Ovary (tissue), 9 donors: Measurements from ENCODE around the gene GLE1. TPM values are rescaled to one million over a fixed set of nuclear protein-coding genes. Genes with fewer than 3 reads are reported as not detected.

ENCODE experiments used
- DNase-seq, 5 donors: peaks; one replicate each; pipeline ENCODE4 v3.0.0-alpha.2; 2019 to 2020
- H3K27ac ChIP-seq, 2 donors: fragments of 200-600 bp; one replicate each; pipeline versions ENCODE4 v1.5.1 to v1.8.0; 2019 to 2022
- H3K27me3 ChIP-seq: fragments of 200-600 bp; one replicate; pipeline ENCODE4 v1.8.0; 2022
- H3K36me3 ChIP-seq: fragments of 200-600 bp; sonication (generic); one replicate; pipeline ENCODE4 v1.5.1; 2019
- H3K4me1 ChIP-seq: one replicate; pipeline ENCODE4 v1.8.1; 2013; ENCODE audit warnings: mild to moderate bottlenecking, moderate library complexity; ENCODE audit not compliant: insufficient read depth
- H3K4me3 ChIP-seq: fragments of 200-600 bp; sonication (generic); one replicate; pipeline ENCODE4 v1.5.1; 2017
- H3K9me3 ChIP-seq, 2 donors: fragments of 200-600 bp in 1 of 2; sonication (generic) in 1 of 2; one replicate each; pipeline versions ENCODE4 v1.5.1 to v1.8.1; 2013 to 2019; ENCODE audit warnings: mild to moderate bottlenecking in 1 of 2, moderate library complexity in 1 of 2
- CTCF ChIP-seq, 3 donors: fragments of 450-650 bp in 2 of 3; fragments of 200-600 bp in 1 of 3; IDR thresholded peaks; one replicate each; pipeline versions ENCODE4 v1.5.1 to v1.8.0; 2016 to 2022; ENCODE audit warnings: antibody characterized with exemption in 3 of 3, mild to moderate bottlenecking in 1 of 3
- EP300 ChIP-seq: sonication (generic); formaldehyde crosslinking; IDR thresholded peaks from one replicate; pipeline ENCODE4 v1.6.1; 2017; ENCODE audit warnings: antibody characterized with exemption
- POLR2A ChIP-seq: fragments of 450-650 bp; IDR thresholded peaks from one replicate; pipeline ENCODE4 v1.6.1; 2017; ENCODE audit warnings: antibody characterized with exemption, mild to moderate bottlenecking, moderate library complexity
- WGBS, 3 donors: extraction: QIAGEN DNeasy Blood & Tissue Kit in 1 of 3; methylation state at CpG; one replicate each; pipeline versions ENCODE4 v1.1.5 to v1.1.7; 2013 to 2017; 5-methylcytosine and 5-hydroxymethylcytosine counted together
- intact Hi-C, 4 donors: fragments of 100-400 bp; cut with DNase I; formaldehyde crosslinking; loops; one replicate each; pipeline versions ENCODE4 v1.11.0 to v1.15.1; 2022 to 2023
- polyA plus RNA-seq, 2 donors: library from polyadenylated mRNA; stranded (reverse); fragments of 200-250 nt in 1 of 2; fragments of 350-450 nt in 1 of 2; fragmentation: Illumina TruSeq in 1 of 2; extraction: RNeasy Lipid Tissue Mini Kit (QIAGEN cat#74804) in 1 of 2; gene quantifications; one replicate each; pipeline ENCODE4 v1.2.3, GENCODE V29; 2013 to 2014
- total RNA-seq, 7 donors: library from RNA; depleted of rRNA in 2 of 7; stranded (reverse); fragments of >200 nt in 2 of 7; fragmentation: NEBNext Ultra II Directional in 3 of 7; extraction: Animal tissue kit (Norgen Biotek cat#: 25700) in 3 of 7; gene quantifications; one replicate each; pipeline versions ENCODE4 v1.1.0 to v1.2.4, GENCODE V29; 2016 to 2023
- donor health status: DM: no; HTN: no; CAD: no; lungs with moderate emphysema.
- donor health status: DM: no; HTN: no; CAD: no.
- donor health status: Bipolar disorder and iron deficiency.
- donor health status: DM: yes; HTN: yes; CAD: no.
- donor health status: DM: no; HTN: no; CAD: no.
- donor health status: DM: yes; HTN: yes; CAD: no.

Gene GLE1
- total and polyA plus RNA-seq, 9 donors: 12.4 to 28.2 (median 19.0) TPM

GRCh38 chr9:128558431-128559310 is 54.2 kb downstream of the GLE1 start:
- no peak overlapping the region for H3K4me3 ChIP-seq
- no peaks in the 10 kb centered on the region for H3K36me3 ChIP-seq
- peak; percentile 73 to 83 (median 79) for DNase-seq
- H3K9me3 ChIP-seq: no peaks in the 10 kb centered on the region
- peaks cover 10% of the 10 kb centered on the region for H3K4me1 ChIP-seq
- TF ChIP-seq EP300: no peak
- 0 to 3% (median 1%) methylated on average over 12 of the region's 12 CpGs for WGBS, 3 donors
- intact Hi-C loops: no loop called here
- H3K27me3 ChIP-seq: no peaks in the 10 kb centered on the region
- H3K27ac ChIP-seq: peak overlapping the region in 1 of 2 donors; percentile 29

- no peaks in the 10 kb centered on the region for H3K27me3 ChIP-seq
- H3K4me1 ChIP-seq: peaks cover 4% of the 10 kb centered on the region
- H3K27ac ChIP-seq: no peak overlapping the region
- 67 to 84% (median 68%) methylated on average over 4 of the region's 4 CpGs for WGBS, 3 donors
- no peak for DNase-seq
- TF ChIP-seq CTCF (IDR thresholded peaks at IDR 0.05): no peak
- TF ChIP-seq POLR2A: no peak
- intact Hi-C loops: no loop called here
- H3K9me3 ChIP-seq: no peaks in the 10 kb centered on the region
- no peak overlapping the region for H3K4me3 ChIP-seq
- no peaks in the 10 kb centered on the region for H3K36me3 ChIP-seq
These were observed 61.1 kb downstream of the GLE1 start for GRCh38 chr9:128565578-128565977.

GRCh38 chr9:128568470-128569078 is 64.1 kb downstream of the GLE1 start:
- Histone ChIP-seq H3K9me3 (no peaks in the 10 kb centered on the region), H3K27me3 (no peaks in the 10 kb centered on the region), H3K36me3 (no peaks in the 10 kb centered on the region), H3K4me1 (peaks cover 4% of the 10 kb centered on the region), H3K27ac (no peak overlapping the region), H3K4me3 (no peak overlapping the region)
- no peak for DNase-seq
- WGBS, 3 donors: 66 to 75% (median 71%) methylated on average over 8 of the region's 8 CpGs
- TF ChIP-seq EP300 (no peak), POLR2A (no peak), CTCF (IDR thresholded peaks at IDR 0.05) (no peak)
- intact Hi-C loops: no loop called here

- H3K27ac ChIP-seq: no peak overlapping the region
- DNase-seq: no peak
- no peaks in the 10 kb centered on the region for H3K36me3 ChIP-seq
- H3K9me3 ChIP-seq: no peaks in the 10 kb centered on the region
- TF ChIP-seq POLR2A (no peak), CTCF (IDR thresholded peaks at IDR 0.05) (no peak), EP300 (no peak)
- intact Hi-C loops: no loop called here
- H3K4me1 ChIP-seq: no peaks in the 10 kb centered on the region
- H3K27me3 ChIP-seq: no peaks in the 10 kb centered on the region
- WGBS, 3 donors: 60 to 69% (median 63%) methylated on average over 4 of the region's 4 CpGs
- no peak overlapping the region for H3K4me3 ChIP-seq
These were observed 71.0 kb downstream of the GLE1 start for GRCh38 chr9:128575469-128575868.

- H3K9me3 ChIP-seq: no peaks in the 10 kb centered on the region
- TF ChIP-seq CTCF (IDR thresholded peaks at IDR 0.05): no peak
- no peak for TF ChIP-seq EP300
- no peak for TF ChIP-seq POLR2A
- H3K4me3 ChIP-seq: no peak overlapping the region
- H3K27ac ChIP-seq: no peak overlapping the region
- no peak for DNase-seq
- no peaks in the 10 kb centered on the region for H3K27me3 ChIP-seq
- intact Hi-C loops: no loop called here
- no peaks in the 10 kb centered on the region for H3K4me1 ChIP-seq
- WGBS, 3 donors: 82 to 87% (median 86%) methylated on average over 2 of the region's 2 CpGs
- no peaks in the 10 kb centered on the region for H3K36me3 ChIP-seq
These were observed 71.4 kb downstream of the GLE1 start for GRCh38 chr9:128575916-128576315.
